HG03439 (cell line): ENCODE measurements around the gene SPECC1.
"Not testable (repeated sequence)": the region's sequence is repeated elsewhere in the genome, so short reads cannot be mapped to it uniquely, and the experiment has no call there.

Source experiments
- ATAC-seq: cut with Tn5 transposase; IDR thresholded peaks from one replicate; pipeline ENCODE4 v1.9.1; 2021; ENCODE audit warnings: mild to moderate bottlenecking, moderate library complexity; ENCODE audit not compliant: unreplicated experiment

Gene SPECC1

GRCh38 chr17:20300436-20300934 lies 291.3 kb downstream of the SPECC1 start:
- ATAC-seq, result no peak

- ATAC-seq, result no peak
Measured at GRCh38 chr17:20302246-20302917, 293.2 kb downstream of the SPECC1 start.

GRCh38 chr17:20304961-20305360 lies 295.8 kb downstream of the SPECC1 start:
- ATAC-seq, result no peak

DNA sequence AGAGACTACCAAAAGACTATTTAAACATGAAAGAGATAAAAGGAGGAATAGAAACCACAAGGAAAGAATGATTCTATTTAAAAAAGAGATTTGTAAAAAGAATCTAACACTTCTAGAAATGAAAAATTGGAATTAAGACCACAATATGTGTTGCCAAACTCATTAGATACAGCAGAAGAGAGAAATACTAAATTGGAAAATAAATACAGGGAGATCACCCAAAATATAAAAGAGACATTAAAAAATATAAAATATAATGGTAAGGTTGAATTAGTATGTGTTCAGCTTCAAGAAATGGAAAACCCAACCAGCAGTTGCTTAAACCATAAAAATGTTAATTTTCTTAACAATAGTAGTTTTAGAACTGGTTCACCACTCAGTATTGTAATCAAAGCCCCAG lies 297.8 kb downstream of the SPECC1 start:
- no peak for ATAC-seq

DNA sequence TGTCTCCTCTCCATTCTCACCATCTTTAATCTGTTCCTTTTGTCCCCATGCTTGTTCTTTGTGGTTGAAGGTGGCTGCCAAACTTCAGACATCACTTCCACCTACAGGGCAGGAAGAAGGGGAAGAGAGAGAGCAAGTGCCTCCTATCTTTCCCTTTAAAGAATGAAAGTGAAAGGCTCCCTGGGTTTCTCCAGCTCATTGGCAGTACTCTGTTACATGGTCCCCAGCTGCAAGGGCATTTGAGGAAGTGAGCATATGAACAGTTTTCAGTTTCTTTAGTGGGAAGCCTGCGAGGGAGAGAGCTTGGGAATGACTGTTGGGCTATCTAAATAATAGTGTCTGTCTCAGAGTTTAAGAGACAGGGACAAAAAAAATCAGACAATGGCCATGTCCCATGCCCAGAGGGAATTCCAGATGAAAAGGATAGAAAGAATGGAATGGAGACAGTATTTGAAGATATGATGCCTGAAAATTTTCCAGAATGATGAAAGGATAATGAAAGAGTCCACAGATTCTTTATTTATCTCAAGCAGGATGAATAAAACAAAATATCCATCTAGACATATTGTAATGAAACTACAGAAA lies 298.3 kb downstream of the SPECC1 start:
- no peak for ATAC-seq

DNA sequence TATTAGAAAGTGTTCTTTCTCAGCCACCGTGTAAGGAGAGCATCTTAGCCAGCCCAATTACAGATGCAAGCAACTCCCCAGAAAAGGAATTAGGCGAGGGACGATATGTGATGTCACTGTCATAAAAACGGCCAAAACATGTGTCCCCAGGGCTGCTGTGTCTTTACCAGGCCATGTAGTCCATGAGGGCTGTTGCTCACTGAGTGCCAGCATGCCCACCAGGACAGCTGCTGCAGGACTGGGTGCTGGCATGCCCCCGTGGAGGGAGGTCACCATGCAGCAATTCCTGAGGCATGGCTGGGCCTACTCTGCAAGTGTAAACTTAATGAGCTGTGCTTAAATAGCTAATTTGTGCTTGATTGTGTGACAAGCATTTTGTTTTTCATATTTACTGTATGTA lies 301.3 kb downstream of the SPECC1 start:
- ATAC-seq, result no peak

DNA sequence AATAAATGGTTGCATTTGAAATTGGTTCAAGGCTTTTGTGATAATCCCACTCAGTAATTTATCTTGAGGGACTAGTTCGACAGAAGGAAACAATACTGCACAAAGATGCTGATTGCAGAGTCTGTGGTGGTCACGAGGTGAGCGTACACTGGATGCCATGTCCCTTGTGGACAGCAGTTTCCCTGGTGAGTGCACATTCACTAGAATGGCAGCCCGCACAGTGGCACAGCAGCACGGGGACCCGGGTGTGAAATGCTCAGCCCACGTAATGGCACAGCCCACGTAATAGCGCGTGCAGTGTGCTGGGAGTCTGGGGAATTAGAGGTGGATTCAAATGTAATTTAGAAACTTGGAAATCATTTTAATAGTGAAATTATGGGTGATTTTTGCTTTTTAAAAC lies 304.1 kb downstream of the SPECC1 start:
- no peak for ATAC-seq

DNA sequence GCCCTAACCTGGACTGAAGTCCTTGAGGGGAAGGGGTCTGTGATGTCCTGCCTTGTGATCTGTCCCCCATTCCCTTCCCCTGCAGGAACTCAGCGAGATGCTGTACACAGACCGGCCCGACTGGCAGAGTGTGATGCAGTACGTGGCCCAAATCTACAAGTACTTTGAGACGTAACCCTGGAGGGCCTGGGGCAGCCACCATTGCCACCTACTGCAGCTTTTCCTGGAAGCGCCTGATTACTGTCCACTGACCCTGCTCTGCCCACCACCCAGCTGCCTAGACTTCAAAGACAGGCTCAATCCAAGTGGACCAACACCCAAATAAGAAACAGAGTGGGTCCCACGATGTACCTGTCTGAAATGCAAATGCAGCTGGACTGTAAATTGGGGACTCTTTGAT lies 304.7 kb downstream of the SPECC1 start:
- no peak for ATAC-seq

DNA sequence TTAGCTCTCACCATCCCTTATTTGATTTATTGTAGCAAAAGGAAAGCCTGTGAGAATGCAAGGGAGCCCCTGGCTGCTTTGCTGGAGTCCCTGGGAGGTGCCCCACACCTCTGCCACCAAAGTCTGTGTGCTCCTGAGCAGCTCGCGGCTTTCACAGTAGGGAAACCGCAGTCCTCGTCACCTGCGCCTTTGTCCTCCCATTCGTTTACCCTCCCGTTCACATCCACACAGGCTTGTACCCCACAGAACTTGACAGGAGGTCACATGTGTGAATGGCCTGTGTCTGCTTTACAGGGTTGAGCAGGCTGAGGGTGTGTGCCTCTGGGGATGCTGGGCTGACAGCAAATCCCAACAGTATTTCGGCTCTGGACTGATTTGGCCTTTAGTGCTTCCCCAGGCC lies 305.7 kb downstream of the SPECC1 start:
- ATAC-seq, result no peak

GRCh38 chr17:20315311-20315710 lies 306.2 kb downstream of the SPECC1 start:
- no peak for ATAC-seq

DNA sequence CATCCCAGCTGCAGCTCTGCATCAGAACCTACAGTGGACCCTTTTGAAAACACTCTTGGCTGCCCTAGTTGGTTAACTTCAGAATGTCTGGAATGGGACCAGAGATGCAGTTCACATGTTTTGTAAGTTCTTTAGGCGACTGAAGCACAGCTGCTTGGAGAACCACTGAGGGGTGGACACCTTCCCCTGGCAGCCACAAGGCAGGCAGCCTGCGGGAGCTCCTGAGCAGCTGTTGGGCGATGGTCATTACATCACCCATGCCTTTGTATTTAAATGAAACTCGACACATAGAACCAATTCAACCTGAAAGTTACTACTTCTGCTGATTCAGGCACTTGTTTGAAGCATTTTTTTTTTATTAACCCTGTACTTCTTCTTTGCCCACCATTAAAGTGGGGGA lies 306.7 kb downstream of the SPECC1 start:
- ATAC-seq, result no peak

- peak; percentile 88 for ATAC-seq
Measured at GRCh38 chr17:20320535-20321229, 311.5 kb downstream of the SPECC1 start.

DNA sequence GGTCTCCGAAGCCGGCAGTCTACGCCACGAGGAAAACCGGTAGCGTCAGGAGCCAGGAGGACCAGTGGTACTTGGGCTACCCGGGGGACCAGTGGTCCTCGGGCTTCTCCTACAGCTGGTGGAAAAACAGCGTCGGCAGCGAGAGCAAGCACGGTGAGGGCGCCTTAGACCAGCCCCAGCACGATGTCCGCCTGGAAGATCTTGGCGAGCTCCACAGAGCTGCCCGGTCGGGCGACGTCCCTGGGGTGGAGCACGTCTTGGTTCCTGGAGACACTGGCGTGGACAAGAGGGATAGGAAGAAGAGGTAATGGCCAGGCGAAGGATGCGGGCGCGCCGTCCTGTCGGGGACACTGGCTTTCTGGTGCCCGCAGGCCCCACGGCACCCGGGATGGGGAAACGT lies 312.2 kb downstream of the SPECC1 start:
- ATAC-seq, result not testable (repeated sequence)

GRCh38 chr17:20327739-20328138 lies 318.6 kb downstream of the SPECC1 start:
- ATAC-seq, result not testable (repeated sequence)

GRCh38 chr17:20351405-20351804 lies 342.2 kb downstream of the SPECC1 start:
- ATAC-seq, result not testable (repeated sequence)

GRCh38 chr17:20352567-20352966 lies 343.4 kb downstream of the SPECC1 start:
- not testable (repeated sequence) for ATAC-seq

- not testable (repeated sequence) for ATAC-seq
Measured at GRCh38 chr17:20363846-20364245, 354.7 kb downstream of the SPECC1 start.
